Amygdala (tissue), 56 donors: ENCODE measurements around the gene AOPEP.

ENCODE experiments used
- DNase-seq, 56 donors: peaks; one replicate each; lab custom pipeline; 2025; lab: John Stamatoyannopoulos, UW

Gene AOPEP

GRCh38 chr9:95131023-95131943 is 404.8 kb downstream of the AOPEP start:
- DNase-seq, result peak in 51 of 56 donors; percentile 22 to 88 (median 50)

DNA sequence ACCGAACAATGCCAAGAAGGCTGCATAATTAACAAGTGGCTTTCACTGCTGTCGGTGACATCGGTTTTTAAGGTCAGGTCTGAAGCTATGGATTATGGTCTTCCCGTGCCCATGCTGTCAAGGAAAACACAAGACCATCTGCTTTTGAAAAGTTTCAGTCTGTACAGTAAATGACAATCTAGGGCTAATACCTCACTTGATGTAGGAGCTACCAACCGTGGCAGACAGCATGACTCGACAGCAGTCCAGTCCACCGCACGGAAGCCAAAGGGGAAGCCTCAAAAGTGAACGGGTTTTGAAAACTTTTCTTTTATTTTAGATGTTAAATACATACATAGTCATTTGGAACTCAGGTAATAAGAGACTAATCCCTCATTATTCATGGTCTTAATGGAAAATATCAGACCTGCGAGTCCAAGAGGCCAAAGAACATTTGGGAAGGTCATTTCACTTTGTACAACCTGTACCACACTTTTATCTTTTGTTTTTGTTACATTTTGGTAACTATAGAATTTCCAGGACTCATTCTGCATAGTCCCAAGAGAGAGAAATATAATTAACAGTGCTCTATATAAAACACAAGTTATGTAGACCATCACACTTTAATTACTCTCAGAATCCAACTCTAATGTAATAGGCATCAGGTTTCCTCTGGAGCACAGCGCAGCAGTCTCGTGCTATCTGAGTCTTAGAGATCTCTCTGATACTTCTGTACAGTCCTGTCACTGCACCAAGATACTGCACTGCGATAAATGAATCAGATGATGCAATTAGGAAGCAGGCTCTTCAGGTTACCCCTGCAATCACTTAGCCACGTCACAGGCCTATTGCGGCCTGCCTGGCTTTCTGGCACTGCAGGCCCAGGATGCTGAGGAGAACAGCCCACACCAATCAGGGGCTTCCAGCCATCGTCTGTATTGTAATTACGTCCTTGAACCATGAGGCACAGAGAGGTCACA is 406.1 kb downstream of the AOPEP start:
- no peak for DNase-seq

DNA sequence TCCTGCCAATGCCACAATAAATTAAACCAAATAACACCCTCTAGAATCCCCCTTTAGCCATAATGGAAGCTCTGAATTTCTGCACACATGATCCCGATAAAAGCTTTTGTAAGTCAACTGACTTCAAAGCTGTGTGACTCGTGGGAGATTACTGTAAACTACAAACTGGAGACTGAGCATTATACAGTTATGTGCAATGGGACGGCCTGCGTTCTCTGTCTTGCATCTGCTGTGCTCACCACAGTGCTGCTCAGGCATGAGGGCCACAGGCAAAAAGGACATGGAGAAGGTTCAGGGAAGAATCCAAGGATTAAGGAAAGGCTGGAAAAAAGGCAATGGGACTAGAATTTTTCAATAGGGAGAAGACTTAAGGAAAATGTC is 406.8 kb downstream of the AOPEP start:
- no peak for DNase-seq

DNA sequence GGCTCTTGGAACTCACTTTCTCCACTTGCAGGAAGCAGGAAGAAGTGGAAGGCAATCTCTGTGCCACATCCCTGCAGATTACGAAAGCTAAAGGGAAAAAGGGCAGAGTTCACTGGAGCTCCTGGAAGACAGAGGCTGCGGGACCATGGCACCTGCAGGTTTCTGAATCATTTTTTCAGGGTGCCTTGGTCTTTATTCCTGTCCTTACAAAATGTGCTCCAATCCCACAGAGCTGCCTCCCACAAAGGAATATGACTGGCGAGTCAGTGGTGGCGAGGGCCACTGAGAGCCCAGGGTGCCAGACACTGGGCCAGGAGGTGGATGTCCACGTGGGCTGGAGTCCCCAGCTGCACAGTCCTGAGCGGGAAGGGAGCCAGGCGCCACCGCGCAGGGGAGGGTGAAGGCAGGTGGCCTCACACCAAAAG is 408.0 kb downstream of the AOPEP start:
- DNase-seq, result no peak

DNA sequence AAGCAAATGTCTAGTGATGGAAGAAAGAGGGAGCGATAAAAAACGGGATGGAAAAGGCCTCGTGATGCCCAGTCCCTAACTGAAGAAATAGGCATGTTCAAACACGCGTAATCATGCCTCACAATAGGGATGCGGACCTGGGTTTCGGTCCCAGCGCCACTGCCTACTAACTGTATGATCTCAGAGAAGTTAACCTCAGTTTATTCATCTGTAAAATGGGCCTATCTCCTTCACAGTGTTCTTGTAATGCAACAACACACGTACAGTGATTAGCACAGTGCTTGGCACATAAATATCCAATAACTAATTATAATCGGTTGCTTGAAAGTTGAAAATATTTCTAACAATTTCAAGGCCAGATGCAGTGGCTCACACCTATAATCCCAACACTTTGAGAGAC is 409.3 kb downstream of the AOPEP start:
- DNase-seq, result no peak
